HG02870 (cell line): ENCODE results near the gene PHACTR1.

Source experiments
- ATAC-seq: cut with Tn5 transposase; IDR thresholded peaks from one replicate; pipeline ENCODE4 v1.9.1; 2021; ENCODE audit warnings: mild to moderate bottlenecking, moderate library complexity; ENCODE audit not compliant: unreplicated experiment

Gene PHACTR1

DNA sequence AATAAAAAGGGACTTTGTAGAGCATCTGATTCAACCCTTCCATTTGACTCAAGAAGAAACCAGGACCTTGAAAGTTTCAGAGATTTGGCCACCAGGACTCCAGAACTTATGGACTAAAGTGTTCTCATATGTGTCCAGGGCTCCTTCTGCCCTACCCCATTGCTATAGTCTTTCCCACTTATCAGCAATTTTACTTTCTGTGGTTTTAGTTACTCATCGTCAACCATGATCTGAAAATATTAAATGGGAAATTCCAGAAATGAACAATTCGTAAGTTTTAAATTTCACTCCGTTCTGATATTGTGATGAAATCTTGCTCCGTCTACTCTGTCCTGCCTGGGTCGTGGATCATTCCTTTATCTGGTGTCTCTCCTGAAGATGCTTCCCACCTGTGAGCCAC, 259.8 kb downstream of the PHACTR1 start:
- ATAC-seq = no peak

GRCh38 chr6:12977206-12977605, 260.6 kb downstream of the PHACTR1 start:
- no peak for ATAC-seq

DNA sequence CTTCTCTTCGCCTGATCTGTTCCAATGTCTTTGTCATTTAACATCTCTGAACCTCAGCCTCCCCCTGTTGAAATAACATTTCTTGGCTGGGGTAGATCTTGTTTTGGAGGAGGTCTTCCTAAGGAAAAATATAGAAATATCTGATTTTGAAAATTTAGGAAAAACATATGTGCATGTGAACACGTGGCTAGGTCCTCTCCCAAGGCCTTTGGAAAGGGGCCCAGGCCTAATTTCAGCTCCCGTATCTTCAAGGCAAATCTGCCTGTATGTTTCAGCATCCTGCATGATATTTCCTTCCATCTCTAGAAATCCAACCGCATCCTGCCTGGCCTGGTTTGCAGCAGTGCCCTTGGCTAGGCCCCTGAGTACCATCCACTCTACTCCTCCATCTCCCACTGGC, 261.2 kb downstream of the PHACTR1 start:
- no peak for ATAC-seq

DNA sequence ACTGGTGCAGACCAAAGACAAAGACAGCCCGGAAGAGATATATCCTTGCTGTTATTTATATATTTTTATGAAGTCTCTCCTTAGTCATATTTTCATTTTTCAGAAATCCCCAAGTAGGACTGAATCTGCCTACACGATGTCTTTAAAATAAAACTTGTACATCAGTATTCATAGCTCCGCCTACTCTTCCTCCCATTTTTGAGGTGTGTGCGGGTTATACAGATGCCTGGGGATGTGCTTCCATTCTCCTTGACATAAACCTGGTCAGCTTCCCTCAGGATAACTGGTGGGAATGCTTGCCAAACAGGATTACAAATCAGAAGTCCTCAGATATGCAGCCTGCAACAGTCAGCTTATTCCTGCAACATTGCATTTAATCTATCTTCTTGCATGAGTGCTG, 264.2 kb downstream of the PHACTR1 start:
- ATAC-seq = no peak

GRCh38 chr6:12984776-12985175, 268.2 kb downstream of the PHACTR1 start:
- ATAC-seq = no peak

DNA sequence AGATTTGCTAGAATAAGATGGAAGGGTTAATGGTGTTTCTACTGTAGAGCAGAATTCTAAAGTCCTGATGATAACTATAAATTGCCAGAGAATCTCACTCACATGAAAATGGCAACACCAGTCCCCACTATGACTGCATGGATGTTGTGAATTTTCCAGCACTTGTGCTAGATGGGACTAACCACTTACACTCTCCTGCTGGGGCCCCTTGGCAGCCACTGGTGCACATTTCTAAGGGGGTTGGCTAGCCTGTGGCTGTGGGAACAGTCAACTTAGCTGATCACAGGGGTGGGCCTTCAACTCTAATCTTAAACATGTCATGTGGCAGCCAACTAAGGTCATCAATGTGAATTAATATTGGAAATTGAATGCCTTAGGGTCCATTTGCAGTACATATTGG, 271.2 kb downstream of the PHACTR1 start:
- ATAC-seq = no peak

GRCh38 chr6:12990162-12990561, 273.6 kb downstream of the PHACTR1 start:
- no peak for ATAC-seq

GRCh38 chr6:12991435-12991834, 274.9 kb downstream of the PHACTR1 start:
- no peak for ATAC-seq

GRCh38 chr6:12992770-12993169, 276.2 kb downstream of the PHACTR1 start:
- ATAC-seq = no peak

GRCh38 chr6:12993283-12993898, 276.8 kb downstream of the PHACTR1 start:
- ATAC-seq = no peak

- no peak for ATAC-seq
Observed at GRCh38 chr6:12995419-12995818, 278.9 kb downstream of the PHACTR1 start.

DNA sequence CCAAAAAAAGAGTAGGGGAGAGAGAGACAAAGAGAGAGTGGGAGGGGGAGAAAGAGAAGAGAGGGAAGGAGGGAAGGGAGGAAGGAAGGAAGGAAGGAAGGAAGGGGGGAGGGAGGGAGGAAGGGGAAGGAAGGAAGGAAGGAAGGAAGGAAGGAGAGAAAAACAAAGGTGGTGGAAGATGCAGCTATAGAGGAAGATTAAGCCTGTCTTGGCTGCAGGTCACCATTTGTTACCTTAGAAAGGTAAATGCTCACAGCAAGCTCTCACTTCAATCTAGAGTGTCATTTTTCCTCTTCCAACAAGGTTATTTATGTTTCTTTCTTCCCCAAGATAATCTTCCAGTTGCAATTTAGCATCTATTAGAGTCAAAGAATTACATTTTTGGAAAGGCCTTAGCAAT, 284.0 kb downstream of the PHACTR1 start:
- ATAC-seq = no peak

DNA sequence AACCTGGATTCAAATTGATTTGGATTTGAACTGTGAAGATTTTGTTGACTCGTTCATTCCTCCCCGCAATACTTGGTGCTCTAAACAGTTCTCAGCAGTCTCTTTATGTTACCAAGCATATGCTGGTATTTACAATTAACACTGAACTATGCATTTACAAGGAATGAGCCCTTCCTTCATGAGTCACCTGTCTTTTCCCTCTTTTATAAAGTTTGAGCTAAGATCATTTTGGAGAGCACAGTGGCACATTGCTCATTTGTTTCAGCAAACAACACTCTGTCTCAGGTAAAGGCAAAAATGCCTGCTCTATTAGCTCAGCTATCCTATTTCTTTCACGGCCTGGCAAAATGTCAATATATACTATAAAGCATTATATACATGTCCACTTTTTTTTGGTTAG, 285.4 kb downstream of the PHACTR1 start:
- no peak for ATAC-seq

DNA sequence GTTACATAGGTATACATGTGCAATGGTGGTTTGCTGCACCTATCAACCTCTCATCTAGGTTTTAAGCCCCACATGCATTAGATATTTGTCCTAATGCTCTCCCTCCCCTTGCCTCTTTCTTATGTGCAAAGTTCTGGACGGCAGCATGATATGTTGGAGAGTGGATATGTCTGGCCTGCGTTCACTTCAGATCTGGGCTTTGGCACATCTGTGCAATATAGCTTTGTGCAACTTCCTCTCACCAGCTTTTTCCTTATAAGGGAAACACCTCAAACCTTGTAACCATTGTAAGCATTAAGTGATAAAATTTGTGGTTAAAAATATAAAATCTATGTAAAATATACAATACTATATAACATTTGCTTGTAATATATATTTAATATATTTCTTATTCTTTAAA, 288.0 kb downstream of the PHACTR1 start:
- no peak for ATAC-seq

DNA sequence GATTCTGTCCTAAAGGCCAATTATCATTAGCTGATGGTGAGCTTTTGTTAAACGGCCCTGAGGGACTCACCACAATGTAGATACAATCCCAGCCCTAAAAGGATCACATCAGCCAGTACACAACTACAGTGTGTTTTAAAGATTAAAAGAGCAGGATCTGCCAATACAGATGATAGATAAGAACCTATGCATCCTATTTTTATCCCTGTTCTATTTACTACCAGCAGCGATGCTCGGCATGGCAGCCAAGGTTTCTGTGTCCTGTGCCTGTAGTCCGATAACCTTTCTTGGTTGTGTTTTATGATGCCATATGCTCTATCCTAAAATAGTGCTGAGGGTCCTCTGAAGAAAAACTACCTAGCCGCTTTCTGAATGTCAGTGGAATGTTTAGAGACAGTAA, 289.4 kb downstream of the PHACTR1 start:
- ATAC-seq = no peak

DNA sequence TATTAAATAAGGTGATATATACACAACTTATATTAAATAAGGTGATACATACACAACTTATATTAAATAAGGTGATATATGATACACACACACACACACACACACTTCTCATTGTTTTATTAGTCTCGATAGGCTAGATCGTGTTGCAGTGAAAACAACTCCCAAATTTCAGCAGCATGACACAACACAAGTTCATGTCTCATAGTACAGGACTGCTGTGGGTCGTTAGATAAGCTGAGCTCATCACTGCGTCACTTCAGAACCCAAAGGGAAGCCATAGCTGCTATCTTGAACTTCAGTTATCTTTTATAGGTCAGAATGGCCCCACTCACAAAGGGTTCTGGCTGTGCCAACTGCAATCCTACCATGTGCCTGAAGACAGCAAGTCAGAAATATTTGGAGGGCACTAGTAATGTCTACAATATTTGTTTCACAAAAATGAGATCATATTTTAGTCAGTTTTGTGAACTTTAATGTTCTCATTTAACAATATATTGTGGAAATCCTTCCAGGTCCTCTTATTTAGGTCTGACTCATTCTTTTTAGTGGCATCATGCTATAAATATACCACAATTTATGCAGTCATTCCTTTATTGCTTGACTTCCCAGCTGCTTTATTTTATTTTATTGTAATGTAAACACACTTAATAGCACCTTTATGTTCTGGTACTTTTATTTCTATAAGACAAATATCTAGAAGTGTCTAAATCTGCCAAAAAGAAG, 290.2 kb downstream of the PHACTR1 start:
- no peak for ATAC-seq

DNA sequence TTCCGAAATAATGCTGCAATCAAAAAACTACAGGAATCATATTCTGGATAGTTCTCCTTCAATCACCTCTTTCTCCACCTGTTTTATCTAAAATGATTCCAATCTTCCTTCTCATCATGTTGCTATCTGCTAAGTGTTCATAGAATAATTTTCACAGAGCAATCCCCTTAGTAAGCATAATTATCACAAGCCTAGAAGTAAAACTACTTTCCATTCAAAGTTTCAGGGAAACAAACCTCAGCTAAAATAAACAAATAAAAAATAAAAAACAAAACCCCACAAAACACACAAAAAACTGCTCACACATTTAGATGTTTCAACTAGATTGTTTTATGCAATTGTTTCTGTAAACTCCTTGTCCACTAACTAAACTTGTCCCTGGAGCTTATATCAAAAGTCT, 291.2 kb downstream of the PHACTR1 start:
- no peak for ATAC-seq

GRCh38 chr6:13009031-13009430, 292.5 kb downstream of the PHACTR1 start:
- no peak for ATAC-seq

GRCh38 chr6:13009461-13009860, 292.9 kb downstream of the PHACTR1 start:
- ATAC-seq = no peak

DNA sequence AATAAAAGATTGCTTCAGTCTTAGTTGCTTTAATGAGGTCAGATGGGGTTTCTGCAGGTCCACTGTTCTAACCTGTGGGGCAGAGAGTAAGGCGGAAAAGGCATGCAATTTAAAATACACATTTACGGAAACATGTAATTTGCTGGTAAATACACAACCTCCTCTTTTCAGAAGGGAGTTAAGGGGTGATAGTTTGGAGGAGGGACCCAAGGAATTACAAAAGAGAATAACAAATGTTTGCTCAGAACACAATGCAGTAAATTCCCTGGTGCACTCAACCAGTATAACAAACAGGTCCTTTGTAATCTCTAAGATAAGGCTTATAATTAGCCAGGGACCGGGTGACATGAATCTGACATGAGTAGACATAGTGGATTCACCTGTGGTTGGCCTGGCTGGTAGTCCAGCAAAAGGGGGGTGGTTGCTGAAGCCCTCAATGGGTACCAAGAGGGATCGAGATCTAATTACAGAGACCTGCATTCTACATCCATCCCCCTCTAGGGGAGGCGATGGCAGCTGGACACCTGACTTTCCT, 295.1 kb downstream of the PHACTR1 start:
- no peak for ATAC-seq

GRCh38 chr6:13012296-13012695, 295.7 kb downstream of the PHACTR1 start:
- ATAC-seq = no peak

GRCh38 chr6:13012977-13013680, 296.6 kb downstream of the PHACTR1 start:
- ATAC-seq = no peak
